ENCODE results near the gene SUPT20H.

Gene SUPT20H

GRCh38 chr13:36986462-36987240 lies 72.8 kb downstream of the SUPT20H start:
- H3K9me3 ChIP-seq (ENCODE audit: control insufficient read depth in 2 of 2, low read length in 2 of 2) = no peaks in the 10 kb centered on the region
- no peak overlapping the region for H3K4me3 ChIP-seq (ENCODE audit: low read length in 2 of 2)
- no peaks in the 10 kb centered on the region for H3K4me1 ChIP-seq (ENCODE audit: control insufficient read depth in 2 of 2, insufficient read depth in 2 of 2, low read length in 2 of 2)
- no peak overlapping the region for H3K9ac ChIP-seq (ENCODE audit: low read depth in 1 of 2, low read length in 2 of 2)
- peaks cover 55 to 81% of the 10 kb centered on the region in 2 donors for H3K36me3 ChIP-seq (ENCODE audit: control insufficient read depth in 2 of 2, insufficient read depth in 2 of 2, low read length in 2 of 2)
- no peak overlapping the region for H3K27ac ChIP-seq (ENCODE audit: low read depth in 2 of 2, low read length in 2 of 2)
- no peaks in the 10 kb centered on the region for H3K27me3 ChIP-seq (ENCODE audit: control insufficient read depth in 2 of 2, insufficient read depth in 2 of 2, low read length in 2 of 2)

- Histone ChIP-seq H3K4me3 (ENCODE audit: low read length in 2 of 2) (no peak overlapping the region), H3K9ac (ENCODE audit: low read depth in 1 of 2, low read length in 2 of 2) (no peak overlapping the region), H3K27ac (ENCODE audit: low read depth in 2 of 2, low read length in 2 of 2) (no peak overlapping the region), H3K9me3 (ENCODE audit: control insufficient read depth in 2 of 2, low read length in 2 of 2) (no peaks in the 10 kb centered on the region), H3K27me3 (ENCODE audit: control insufficient read depth in 2 of 2, insufficient read depth in 2 of 2, low read length in 2 of 2) (no peaks in the 10 kb centered on the region), H3K36me3 (ENCODE audit: control insufficient read depth in 2 of 2, insufficient read depth in 2 of 2, low read length in 2 of 2) (peaks cover 8 to 32% of the 10 kb centered on the region in 2 donors), H3K4me1 (ENCODE audit: control insufficient read depth in 2 of 2, insufficient read depth in 2 of 2, low read length in 2 of 2) (no peaks in the 10 kb centered on the region)
Measured at GRCh38 chr13:36981156-36981743, 78.2 kb downstream of the SUPT20H start.

- H3K27me3 ChIP-seq (ENCODE audit: control insufficient read depth in 2 of 2, insufficient read depth in 2 of 2, low read length in 2 of 2) = no peaks in the 10 kb centered on the region
- H3K36me3 ChIP-seq (ENCODE audit: control insufficient read depth in 2 of 2, insufficient read depth in 2 of 2, low read length in 2 of 2) = peaks cover 15 to 33% of the 10 kb centered on the region in 2 donors
- H3K4me3 ChIP-seq (ENCODE audit: low read length in 2 of 2) = no peak overlapping the region
- no peaks in the 10 kb centered on the region for H3K4me1 ChIP-seq (ENCODE audit: control insufficient read depth in 2 of 2, insufficient read depth in 2 of 2, low read length in 2 of 2)
- H3K27ac ChIP-seq (ENCODE audit: low read depth in 2 of 2, low read length in 2 of 2) = no peak overlapping the region
- no peaks in the 10 kb centered on the region for H3K9me3 ChIP-seq (ENCODE audit: control insufficient read depth in 2 of 2, low read length in 2 of 2)
- no peak overlapping the region for H3K9ac ChIP-seq (ENCODE audit: low read depth in 1 of 2, low read length in 2 of 2)
Measured at GRCh38 chr13:36979361-36980050, 80.0 kb downstream of the SUPT20H start.

- Histone ChIP-seq H3K27ac (ENCODE audit: low read depth in 2 of 2, low read length in 2 of 2) (no peak overlapping the region), H3K9ac (ENCODE audit: low read depth in 1 of 2, low read length in 2 of 2) (no peak overlapping the region), H3K36me3 (ENCODE audit: control insufficient read depth in 2 of 2, insufficient read depth in 2 of 2, low read length in 2 of 2) (peaks cover 10 to 19% of the 10 kb centered on the region in 2 donors), H3K9me3 (ENCODE audit: control insufficient read depth in 2 of 2, low read length in 2 of 2) (no peaks in the 10 kb centered on the region), H3K4me1 (ENCODE audit: control insufficient read depth in 2 of 2, insufficient read depth in 2 of 2, low read length in 2 of 2) (no peaks in the 10 kb centered on the region), H3K4me3 (ENCODE audit: low read length in 2 of 2) (no peak overlapping the region), H3K27me3 (ENCODE audit: control insufficient read depth in 2 of 2, insufficient read depth in 2 of 2, low read length in 2 of 2) (no peaks in the 10 kb centered on the region)
Measured at GRCh38 chr13:36975172-36975571, 84.3 kb downstream of the SUPT20H start.

GRCh38 chr13:36973621-36974295 lies 85.7 kb downstream of the SUPT20H start:
- Histone ChIP-seq H3K27me3 (ENCODE audit: control insufficient read depth in 2 of 2, insufficient read depth in 2 of 2, low read length in 2 of 2) (no peaks in the 10 kb centered on the region), H3K36me3 (ENCODE audit: control insufficient read depth in 2 of 2, insufficient read depth in 2 of 2, low read length in 2 of 2) (peaks cover 13 to 23% of the 10 kb centered on the region in 2 donors), H3K9me3 (ENCODE audit: control insufficient read depth in 2 of 2, low read length in 2 of 2) (no peaks in the 10 kb centered on the region), H3K4me3 (ENCODE audit: low read length in 2 of 2) (no peak overlapping the region), H3K9ac (ENCODE audit: low read depth in 1 of 2, low read length in 2 of 2) (no peak overlapping the region), H3K27ac (ENCODE audit: low read depth in 2 of 2, low read length in 2 of 2) (no peak overlapping the region), H3K4me1 (ENCODE audit: control insufficient read depth in 2 of 2, insufficient read depth in 2 of 2, low read length in 2 of 2) (no peaks in the 10 kb centered on the region)

GRCh38 chr13:36973009-36973408 lies 86.5 kb downstream of the SUPT20H start:
- Histone ChIP-seq H3K27me3 (ENCODE audit: control insufficient read depth in 2 of 2, insufficient read depth in 2 of 2, low read length in 2 of 2) (no peaks in the 10 kb centered on the region), H3K9ac (ENCODE audit: low read depth in 1 of 2, low read length in 2 of 2) (no peak overlapping the region), H3K4me3 (ENCODE audit: low read length in 2 of 2) (no peak overlapping the region), H3K27ac (ENCODE audit: low read depth in 2 of 2, low read length in 2 of 2) (no peak overlapping the region), H3K36me3 (ENCODE audit: control insufficient read depth in 2 of 2, insufficient read depth in 2 of 2, low read length in 2 of 2) (peaks cover 19 to 27% of the 10 kb centered on the region in 2 donors), H3K9me3 (ENCODE audit: control insufficient read depth in 2 of 2, low read length in 2 of 2) (no peaks in the 10 kb centered on the region), H3K4me1 (ENCODE audit: control insufficient read depth in 2 of 2, insufficient read depth in 2 of 2, low read length in 2 of 2) (no peaks in the 10 kb centered on the region)

- Histone ChIP-seq H3K4me3 (ENCODE audit: low read length in 2 of 2) (no peak overlapping the region), H3K9ac (ENCODE audit: low read depth in 1 of 2, low read length in 2 of 2) (no peak overlapping the region), H3K27ac (ENCODE audit: low read depth in 2 of 2, low read length in 2 of 2) (no peak overlapping the region), H3K9me3 (ENCODE audit: control insufficient read depth in 2 of 2, low read length in 2 of 2) (no peaks in the 10 kb centered on the region), H3K36me3 (ENCODE audit: control insufficient read depth in 2 of 2, insufficient read depth in 2 of 2, low read length in 2 of 2) (peaks cover 34 to 40% of the 10 kb centered on the region in 2 donors), H3K4me1 (ENCODE audit: control insufficient read depth in 2 of 2, insufficient read depth in 2 of 2, low read length in 2 of 2) (no peaks in the 10 kb centered on the region), H3K27me3 (ENCODE audit: control insufficient read depth in 2 of 2, insufficient read depth in 2 of 2, low read length in 2 of 2) (no peaks in the 10 kb centered on the region)
Measured at GRCh38 chr13:36966404-36966803, 93.1 kb downstream of the SUPT20H start.

GRCh38 chr13:36965767-36966166 lies 93.7 kb downstream of the SUPT20H start:
- H3K27me3 ChIP-seq (ENCODE audit: control insufficient read depth in 2 of 2, insufficient read depth in 2 of 2, low read length in 2 of 2) = no peaks in the 10 kb centered on the region
- no peaks in the 10 kb centered on the region for H3K9me3 ChIP-seq (ENCODE audit: control insufficient read depth in 2 of 2, low read length in 2 of 2)
- H3K36me3 ChIP-seq (ENCODE audit: control insufficient read depth in 2 of 2, insufficient read depth in 2 of 2, low read length in 2 of 2) = peaks cover 38 to 40% of the 10 kb centered on the region in 2 donors
- H3K4me1 ChIP-seq (ENCODE audit: control insufficient read depth in 2 of 2, insufficient read depth in 2 of 2, low read length in 2 of 2) = no peaks in the 10 kb centered on the region
- H3K9ac ChIP-seq (ENCODE audit: low read depth in 1 of 2, low read length in 2 of 2) = no peak overlapping the region
- H3K4me3 ChIP-seq (ENCODE audit: low read length in 2 of 2) = no peak overlapping the region
- no peak overlapping the region for H3K27ac ChIP-seq (ENCODE audit: low read depth in 2 of 2, low read length in 2 of 2)

GRCh38 chr13:36959456-36960116 lies 99.9 kb downstream of the SUPT20H start:
- H3K4me3 ChIP-seq (ENCODE audit: low read length in 2 of 2) = no peak overlapping the region
- no peak overlapping the region for H3K27ac ChIP-seq (ENCODE audit: low read depth in 2 of 2, low read length in 2 of 2)
- H3K27me3 ChIP-seq (ENCODE audit: control insufficient read depth in 2 of 2, insufficient read depth in 2 of 2, low read length in 2 of 2) = no peaks in the 10 kb centered on the region
- no peaks in the 10 kb centered on the region for H3K4me1 ChIP-seq (ENCODE audit: control insufficient read depth in 2 of 2, insufficient read depth in 2 of 2, low read length in 2 of 2)
- peaks cover 18 to 28% of the 10 kb centered on the region in 2 donors for H3K36me3 ChIP-seq (ENCODE audit: control insufficient read depth in 2 of 2, insufficient read depth in 2 of 2, low read length in 2 of 2)
- no peak overlapping the region for H3K9ac ChIP-seq (ENCODE audit: low read depth in 1 of 2, low read length in 2 of 2)
- no peaks in the 10 kb centered on the region for H3K9me3 ChIP-seq (ENCODE audit: control insufficient read depth in 2 of 2, low read length in 2 of 2)

All from mucosa of rectum (tissue), 2 donors.